Inflammatory macrophage (primary cell): ENCODE results near the gene ADD1.
A peak's percentile ranks its signal among the peaks of the same experiment; 100 is the strongest.

ENCODE experiments used
- DNase-seq, 2 donors: peaks; one replicate each; pipeline ENCODE4 v3.0.0-alpha.2; 2020 to 2022

Gene ADD1

DNA sequence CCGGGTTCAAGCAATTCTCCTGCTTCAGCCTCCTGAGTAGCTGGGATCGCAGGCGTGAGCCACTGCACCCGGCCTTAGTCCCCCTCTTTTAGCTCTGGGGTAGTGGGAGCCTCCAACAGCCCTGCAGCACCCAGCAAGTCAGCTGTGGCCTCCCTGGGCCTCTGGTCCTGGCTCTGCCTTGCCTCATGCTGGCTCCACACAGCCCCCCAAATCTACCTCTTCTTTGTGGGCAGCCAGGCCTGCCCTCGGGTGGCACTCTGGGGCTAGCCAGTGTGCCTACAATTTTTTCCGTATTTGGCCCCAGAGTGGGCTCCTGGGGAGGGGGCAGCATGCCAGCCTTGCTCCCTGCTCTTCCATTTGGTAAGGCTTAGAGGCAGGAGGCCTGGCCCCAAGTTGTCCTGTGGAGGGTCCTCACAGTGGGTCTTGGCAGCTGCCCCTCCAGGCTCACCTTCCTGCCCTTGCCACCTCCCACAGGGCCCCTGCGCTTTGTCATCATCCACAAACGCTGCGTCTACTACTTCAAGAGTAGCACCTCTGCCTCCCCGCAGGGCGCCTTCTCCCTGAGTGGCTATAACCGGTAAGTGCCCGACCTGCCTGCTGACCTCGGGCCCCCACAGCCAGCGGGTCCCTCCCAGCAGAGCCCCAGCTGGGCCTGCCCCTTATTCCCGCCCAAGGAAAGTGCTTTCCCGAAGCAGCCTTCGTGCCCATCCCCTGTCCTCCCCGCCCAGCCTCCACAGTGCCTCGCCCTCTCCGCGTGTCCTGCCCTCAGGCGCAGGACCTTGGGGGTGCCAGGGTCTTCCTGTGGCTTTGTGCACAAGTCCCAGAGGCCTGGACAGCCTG, 21.0 kb upstream of the ADD1 start:
- no peak for DNase-seq

- no peak for DNase-seq
These were observed 20.4 kb upstream of the ADD1 start for GRCh38 chr4:2823301-2823670.

DNA sequence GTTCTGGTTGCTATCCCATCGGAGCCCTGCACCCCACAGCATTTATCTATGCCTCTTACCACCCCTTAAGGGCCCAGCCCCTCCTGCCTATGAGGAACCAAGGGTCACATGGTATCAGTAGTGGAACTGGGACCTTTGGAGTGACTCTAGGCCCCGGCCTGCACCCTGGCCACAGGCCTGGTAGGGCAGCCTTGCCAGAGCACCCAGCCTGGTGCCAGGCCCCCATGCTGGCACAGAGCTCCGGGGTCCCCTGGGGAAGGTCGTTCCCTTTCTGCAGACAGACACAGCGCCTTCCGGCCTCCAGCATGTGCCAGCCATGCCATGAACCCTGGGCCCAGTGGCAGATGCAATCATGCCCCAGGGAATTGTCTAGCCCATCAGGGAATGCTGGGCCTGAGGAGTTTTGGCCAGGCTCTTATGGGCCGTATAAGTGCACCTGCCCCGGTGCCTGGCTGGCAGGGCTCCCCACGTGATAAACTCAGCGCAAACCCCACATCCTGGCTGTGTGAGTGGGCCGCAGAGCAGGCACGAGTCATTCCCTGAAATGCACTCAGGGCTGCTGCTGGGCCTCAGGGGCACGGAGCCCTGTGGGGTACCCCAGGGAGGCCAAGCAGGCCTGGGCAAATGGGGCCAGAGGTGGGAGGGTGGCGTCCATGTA, 19.8 kb upstream of the ADD1 start:
- peak in 1 of 2 donors; percentile 43 for DNase-seq

GRCh38 chr4:2824329-2824835, 19.3 kb upstream of the ADD1 start:
- no peak for DNase-seq

GRCh38 chr4:2824836-2825381, 18.7 kb upstream of the ADD1 start:
- no peak for DNase-seq

DNA sequence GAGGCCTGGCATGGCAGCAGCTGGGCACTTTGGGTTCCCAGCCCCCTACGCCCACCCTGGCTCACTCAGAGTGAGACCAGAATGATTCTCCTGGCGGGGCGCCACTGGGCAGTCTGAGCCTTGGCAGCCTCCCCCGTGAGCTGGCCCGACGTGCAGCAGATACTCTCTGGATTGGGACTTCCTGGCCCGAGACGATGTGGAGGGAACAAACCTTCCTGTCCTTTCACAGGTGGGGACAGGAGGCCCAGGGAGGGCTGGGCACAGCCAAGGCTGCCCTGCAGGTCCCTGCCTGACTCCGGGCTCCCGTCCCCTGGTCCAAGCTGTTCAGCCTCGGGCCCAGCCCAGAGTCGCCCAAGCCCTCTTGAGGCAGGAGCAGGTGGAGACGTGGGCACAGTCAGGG, 17.9 kb upstream of the ADD1 start:
- no peak for DNase-seq

- DNase-seq, result no peak
These were observed 16.4 kb upstream of the ADD1 start for GRCh38 chr4:2827071-2827873.

DNA sequence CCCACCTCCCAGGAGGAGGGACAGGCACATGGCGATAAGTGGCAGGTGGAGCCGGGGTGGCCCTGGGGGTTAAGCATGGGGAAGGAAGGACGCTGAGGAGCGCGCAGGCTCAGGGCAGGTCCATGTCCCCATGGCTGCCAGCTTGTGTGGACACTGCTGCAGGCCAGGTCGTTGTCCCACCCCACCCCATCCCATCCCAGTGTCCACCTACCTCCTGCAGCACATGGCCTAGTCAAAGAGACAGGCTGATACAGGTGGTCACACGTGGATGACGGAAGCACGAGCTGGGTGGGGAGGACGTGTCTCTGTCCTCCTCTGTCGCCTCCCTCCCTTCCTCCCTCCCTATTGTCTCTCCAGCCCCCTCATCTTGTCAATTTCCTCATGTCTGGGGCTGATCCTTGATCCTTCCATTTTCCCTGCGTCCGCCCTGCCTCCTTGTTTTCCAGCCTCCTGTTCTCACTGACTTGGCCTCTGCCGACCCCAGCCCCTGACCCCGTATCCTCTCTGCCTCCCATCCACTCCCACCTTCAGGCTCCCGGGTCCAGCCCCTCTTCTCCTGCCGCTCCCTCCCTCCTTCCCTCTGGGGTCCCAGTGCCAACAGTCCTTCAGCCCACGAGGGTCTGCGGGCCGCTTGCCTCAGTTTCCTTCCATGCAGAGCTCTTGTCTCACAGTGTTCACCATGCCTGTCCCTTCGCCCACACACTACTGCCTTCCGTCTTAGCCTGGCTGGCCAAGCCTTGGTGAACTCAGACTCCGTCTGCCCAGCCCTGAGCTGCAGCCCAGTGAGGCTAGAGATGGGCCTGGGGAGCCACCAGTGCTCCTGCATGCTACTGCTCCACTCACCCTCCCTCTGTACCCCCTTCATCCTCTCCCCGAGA, 15.5 kb upstream of the ADD1 start:
- no peak for DNase-seq

GRCh38 chr4:2828758-2829181, 14.9 kb upstream of the ADD1 start:
- DNase-seq, result no peak

DNA sequence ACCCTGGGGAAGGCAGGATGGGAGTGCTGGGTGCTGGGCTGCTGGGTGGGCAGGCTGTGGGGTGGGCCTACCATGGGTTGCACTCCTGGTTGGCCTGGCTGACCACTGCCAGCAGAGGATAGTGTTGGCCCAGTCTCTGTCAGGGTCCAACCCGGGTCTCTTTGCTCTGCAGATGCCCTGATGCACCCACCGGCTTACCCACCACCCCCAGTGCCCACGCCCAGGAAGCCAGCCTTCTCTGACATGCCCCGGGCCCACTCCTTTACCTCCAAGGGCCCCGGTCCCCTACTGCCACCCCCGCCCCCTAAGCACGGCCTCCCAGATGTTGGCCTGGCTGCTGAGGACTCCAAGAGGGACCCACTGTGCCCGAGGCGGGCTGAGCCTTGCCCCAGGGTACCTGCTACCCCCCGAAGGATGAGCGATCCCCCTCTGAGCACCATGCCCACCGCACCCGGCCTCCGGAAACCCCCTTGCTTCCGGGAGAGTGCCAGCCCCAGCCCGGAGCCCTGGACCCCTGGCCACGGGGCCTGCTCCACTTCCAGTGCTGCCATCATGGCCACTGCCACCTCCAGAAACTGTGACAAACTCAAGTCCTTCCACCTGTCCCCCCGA, 14.2 kb upstream of the ADD1 start:
- DNase-seq, result no peak

GRCh38 chr4:2829933-2830451, 13.7 kb upstream of the ADD1 start:
- no peak for DNase-seq

DNA sequence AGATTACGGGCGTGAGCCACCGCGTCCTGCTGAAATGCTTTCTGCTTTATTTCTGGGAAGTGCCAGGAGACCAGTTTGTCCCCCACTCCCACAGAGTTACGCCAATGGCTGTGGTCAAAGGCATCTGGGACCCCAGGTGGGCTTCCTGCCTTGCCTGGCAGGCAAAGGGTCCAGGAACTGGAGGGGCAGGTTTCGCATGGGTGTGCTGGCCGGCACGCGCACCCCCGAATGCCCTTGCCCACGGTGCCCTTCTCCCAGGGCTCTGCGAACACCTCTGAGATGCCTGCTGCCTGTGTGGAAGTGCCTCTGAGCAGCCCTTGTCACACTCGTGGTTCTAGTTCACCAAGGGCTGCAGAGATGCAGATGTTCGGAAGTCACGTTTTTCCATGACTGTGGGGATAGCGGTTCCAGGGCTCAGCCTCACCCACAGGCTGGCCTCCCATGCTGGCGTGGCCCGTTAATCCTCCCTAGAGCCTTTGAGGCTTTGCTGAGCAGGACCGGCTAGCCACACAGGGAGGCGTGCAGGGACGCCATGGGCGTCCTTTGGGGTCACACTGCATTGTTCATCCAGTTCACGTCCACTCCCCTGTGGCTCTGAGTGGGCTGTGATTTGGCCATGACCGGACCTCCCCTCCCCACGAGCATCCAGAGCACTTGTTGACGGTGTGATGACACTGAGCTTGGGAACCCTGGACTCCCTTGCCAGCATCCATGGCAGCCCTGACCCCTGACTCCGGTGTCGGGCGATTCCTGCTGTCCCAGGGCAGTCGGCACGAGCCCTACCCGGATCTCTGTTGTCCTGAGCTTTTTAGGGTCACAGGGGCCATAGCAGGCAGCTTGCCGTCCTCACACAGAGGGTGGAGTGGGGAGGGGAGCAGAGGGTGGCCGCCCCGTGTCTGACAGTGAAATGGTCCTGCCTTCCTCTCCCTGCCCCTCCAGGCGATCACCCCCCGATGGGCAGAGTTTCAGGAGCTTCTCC, 12.7 kb upstream of the ADD1 start:
- no peak for DNase-seq

- DNase-seq, result no peak
These were observed 11.9 kb upstream of the ADD1 start for GRCh38 chr4:2831611-2832308.

- DNase-seq, result no peak
These were observed 11.2 kb upstream of the ADD1 start for GRCh38 chr4:2832309-2832980.

DNA sequence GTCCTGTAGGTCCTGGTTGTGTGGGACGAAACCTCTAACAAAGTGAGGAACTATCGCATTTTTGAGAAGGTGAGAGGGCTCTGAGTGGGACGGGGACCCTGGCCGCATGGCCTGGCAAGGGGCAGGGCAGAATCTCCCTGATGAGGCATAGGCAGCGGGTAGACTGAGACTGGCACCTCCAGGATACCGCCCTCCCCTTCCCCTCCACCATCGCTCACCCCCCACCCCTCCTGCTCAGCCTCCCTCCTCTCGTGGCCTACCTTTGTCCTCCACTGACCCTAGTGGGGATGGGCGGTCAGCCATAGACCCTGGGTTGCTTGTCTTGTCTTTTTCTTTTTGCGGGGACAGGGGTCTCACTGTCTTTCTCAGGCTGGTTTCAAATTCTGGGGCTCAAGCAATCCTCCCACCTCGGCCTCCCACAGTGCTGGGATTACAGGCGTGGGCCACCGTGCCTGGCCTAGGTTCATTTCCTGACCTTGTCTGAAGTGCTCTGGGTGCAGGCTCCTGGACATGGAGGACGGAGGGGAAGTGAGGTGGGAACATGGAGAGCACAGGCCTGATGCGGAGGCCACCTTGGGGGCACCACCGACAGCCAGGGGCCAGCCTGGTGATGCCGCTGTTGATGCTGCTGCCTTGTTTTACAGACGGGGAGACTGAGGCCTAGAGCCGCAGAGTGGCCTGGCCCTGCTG, 10.5 kb upstream of the ADD1 start:
- DNase-seq, result no peak

DNA sequence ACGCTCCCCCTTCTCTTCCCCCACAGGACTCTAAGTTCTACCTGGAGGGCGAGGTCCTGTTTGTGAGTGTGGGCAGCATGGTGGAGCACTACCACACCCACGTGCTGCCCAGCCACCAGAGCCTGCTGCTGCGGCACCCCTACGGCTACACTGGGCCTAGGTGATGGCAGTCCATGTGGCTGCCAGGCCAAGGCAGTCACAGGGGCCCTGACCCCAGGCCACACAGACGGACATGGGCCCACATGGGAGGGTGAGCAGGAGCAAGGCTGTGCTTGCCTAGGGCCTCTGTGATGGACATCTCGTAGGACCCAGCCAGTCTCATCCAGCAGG, 10.0 kb upstream of the ADD1 start:
- DNase-seq, result no peak

- no peak for DNase-seq
These were observed 9.4 kb upstream of the ADD1 start for GRCh38 chr4:2834001-2834921.
